Stimulated activated CD4-positive, alpha-beta T cell treated with anti-CD3 and anti-CD28 coated beads, TNF-alpha, amount 100 ng/mL, for 4 hours (primary cell): ENCODE results near the gene STMN3.

Source experiments
- DNase-seq, 3 experiments: peaks; one replicate each; pipeline ENCODE4 v3.0.0-alpha.2; 2020; ENCODE audit warnings: low read depth in 3 of 3

Gene STMN3

GRCh38 chr20:63653041-63653973 lies at the start of gene STMN3:
STMN3 (minus strand) TSS chr20:63653424; CDS start chr20:63653345, 79 bp downstream.
- peak; percentile 43 to 47 (median 46) for DNase-seq

DNA sequence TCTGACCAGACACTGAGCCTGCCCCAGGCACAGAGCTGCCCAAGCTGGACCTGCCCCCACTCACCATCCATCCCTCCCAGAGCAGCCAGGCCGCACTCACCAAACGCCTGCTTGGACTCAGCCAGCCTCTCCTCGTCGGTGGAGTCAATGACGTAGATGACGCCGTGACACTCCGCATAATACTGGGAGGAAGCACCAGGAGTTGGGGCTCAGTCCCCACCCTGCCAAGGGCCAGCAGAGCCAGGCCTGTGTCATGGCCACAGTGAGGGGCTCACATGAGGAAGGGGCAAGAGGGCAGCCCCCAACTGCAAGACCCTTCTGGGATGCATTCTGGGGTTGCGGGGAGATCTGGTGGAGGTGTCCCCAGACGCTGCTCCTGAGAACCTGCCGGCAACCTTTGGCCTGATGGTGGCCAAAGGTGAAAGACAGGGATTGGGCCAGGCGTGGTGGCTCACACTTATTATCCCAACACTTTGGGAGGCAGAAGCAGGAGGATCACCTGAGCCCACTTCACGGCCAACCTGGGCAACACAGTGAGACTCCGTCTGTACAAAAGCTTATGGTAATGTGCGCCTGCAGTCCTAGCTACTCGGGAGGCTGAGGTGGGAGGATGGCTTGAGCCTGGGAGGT lies 48.9 kb upstream of the STMN3 start:
- no peak for DNase-seq

- no peak for DNase-seq
These were observed 48.3 kb upstream of the STMN3 start for GRCh38 chr20:63701329-63702035.

GRCh38 chr20:63701051-63701328 lies 47.8 kb upstream of the STMN3 start:
- no peak for DNase-seq

GRCh38 chr20:63700199-63701050 lies 47.2 kb upstream of the STMN3 start:
- no peak for DNase-seq

- DNase-seq: no peak
These were observed 46.4 kb upstream of the STMN3 start for GRCh38 chr20:63699466-63700198.

- peak in 1 of 3 experiments; percentile 24 for DNase-seq
These were observed 45.7 kb upstream of the STMN3 start for GRCh38 chr20:63698739-63699465.

GRCh38 chr20:63697868-63698545 lies 44.8 kb upstream of the STMN3 start:
- no peak for DNase-seq

GRCh38 chr20:63697357-63697867 lies 44.2 kb upstream of the STMN3 start:
- no peak for DNase-seq

- DNase-seq: no peak
These were observed 43.6 kb upstream of the STMN3 start, which contains the start of gene TNFRSF6B for GRCh38 chr20:63696628-63697356. TNFRSF6B (plus strand) TSS chr20:63696652; CDS start chr20:63696768, 116 bp downstream.

- no peak for DNase-seq
These were observed 43.0 kb upstream of the STMN3 start for GRCh38 chr20:63696306-63696627.

- DNase-seq: no peak
These were observed 42.4 kb upstream of the STMN3 start for GRCh38 chr20:63695424-63696305.

- no peak for DNase-seq
These were observed 41.6 kb upstream of the STMN3 start for GRCh38 chr20:63694584-63695423.

GRCh38 chr20:63693733-63694583 lies 40.7 kb upstream of the STMN3 start:
- DNase-seq: no peak

DNA sequence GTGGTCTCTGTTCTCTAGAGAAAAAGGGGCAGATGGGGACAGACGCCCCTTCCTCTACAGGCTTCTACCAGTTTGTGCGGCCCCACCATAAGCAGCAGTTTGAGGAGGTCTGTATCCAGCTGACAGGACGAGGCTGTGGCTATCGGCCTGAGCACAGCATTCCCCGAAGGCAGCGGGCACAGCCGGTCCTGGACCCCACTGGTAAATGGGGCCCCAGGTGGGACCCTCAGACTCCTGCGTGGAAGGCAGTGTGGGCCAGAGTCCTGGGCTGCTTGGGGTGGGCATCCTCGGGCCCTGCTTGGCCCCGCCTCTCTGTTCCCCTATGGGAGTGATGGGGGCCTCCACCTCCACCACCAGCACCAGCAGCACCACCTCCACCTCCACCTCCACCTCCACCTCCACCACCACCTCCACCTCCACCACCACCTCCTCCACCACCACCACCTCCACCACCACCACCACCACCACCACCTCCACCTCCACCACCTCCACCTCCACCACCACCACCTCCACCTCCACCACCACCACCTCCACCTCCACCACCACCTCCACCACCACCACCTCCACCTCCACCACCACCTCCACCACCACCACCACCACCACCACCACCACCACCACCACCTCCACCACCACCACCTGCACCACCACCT lies 40.0 kb upstream of the STMN3 start:
- no peak for DNase-seq
